Right atrium auricular region (tissue), 2 donors: Measurements from ENCODE around the gene AGXT2. TPM values are rescaled to one million over a fixed set of nuclear protein-coding genes. Genes with fewer than 3 reads are reported as not detected.

ENCODE experiments used
- DNase-seq: peaks from one replicate; pipeline ENCODE4 v3.0.0-alpha.2; 2019; ENCODE audit warnings: low spot score
- H3K27ac ChIP-seq, 2 donors: fragments of 200-600 bp; sonication (generic); 1 replicate in 1 of 2; 2 replicates in 1 of 2; pipeline ENCODE4 v1.5.1; 2016 to 2019
- H3K27me3 ChIP-seq, 2 donors: fragments of 200-600 bp; sonication (generic); one replicate each; pipeline versions ENCODE4 v1.5.1 to v1.6.0; 2017 to 2019
- H3K36me3 ChIP-seq: fragments of 200-600 bp; sonication (generic); one replicate; pipeline ENCODE4 v1.5.1; 2016
- H3K4me1 ChIP-seq, 2 donors: fragments of 200-600 bp; sonication (generic); one replicate each; pipeline versions ENCODE4 v1.5.1 to v1.6.0; 2017 to 2019
- H3K4me3 ChIP-seq, 2 donors: fragments of 200-600 bp; sonication (generic); 1 replicate in 1 of 2; 2 replicates in 1 of 2; pipeline ENCODE4 v1.5.1; 2017 to 2019; ENCODE audit warnings: mild to moderate bottlenecking in 1 of 2, moderate library complexity in 1 of 2
- H3K9me3 ChIP-seq, 2 donors: fragments of 200-600 bp; sonication (generic); one replicate each; pipeline ENCODE4 v1.5.1; 2019
- total RNA-seq, 2 donors: library from RNA; depleted of rRNA; stranded (reverse); fragments of >200 nt; gene quantifications; one replicate each; pipeline ENCODE4 v1.1.0, GENCODE V29; 2016
- TF ChIP-seq, protein P1 (sequence below), 2 donors: fragments of 200-600 bp; sonication (generic); IDR thresholded peaks; one replicate each; pipeline ENCODE4 v1.5.1; 2019; ENCODE audit warnings: antibody characterized with exemption in 2 of 2

AGXT2 gene
- total RNA-seq, 2 donors from 2014 or later = not detected

GRCh38 chr5:35061211-35061770 lies 13.5 kb upstream of the AGXT2 start:
- H3K4me1 ChIP-seq = no peaks in the 10 kb centered on the region
- no peaks in the 10 kb centered on the region for H3K9me3 ChIP-seq
- no peak overlapping the region for H3K27ac ChIP-seq
- DNase-seq = no peak
- TF ChIP-seq, protein P1, sequence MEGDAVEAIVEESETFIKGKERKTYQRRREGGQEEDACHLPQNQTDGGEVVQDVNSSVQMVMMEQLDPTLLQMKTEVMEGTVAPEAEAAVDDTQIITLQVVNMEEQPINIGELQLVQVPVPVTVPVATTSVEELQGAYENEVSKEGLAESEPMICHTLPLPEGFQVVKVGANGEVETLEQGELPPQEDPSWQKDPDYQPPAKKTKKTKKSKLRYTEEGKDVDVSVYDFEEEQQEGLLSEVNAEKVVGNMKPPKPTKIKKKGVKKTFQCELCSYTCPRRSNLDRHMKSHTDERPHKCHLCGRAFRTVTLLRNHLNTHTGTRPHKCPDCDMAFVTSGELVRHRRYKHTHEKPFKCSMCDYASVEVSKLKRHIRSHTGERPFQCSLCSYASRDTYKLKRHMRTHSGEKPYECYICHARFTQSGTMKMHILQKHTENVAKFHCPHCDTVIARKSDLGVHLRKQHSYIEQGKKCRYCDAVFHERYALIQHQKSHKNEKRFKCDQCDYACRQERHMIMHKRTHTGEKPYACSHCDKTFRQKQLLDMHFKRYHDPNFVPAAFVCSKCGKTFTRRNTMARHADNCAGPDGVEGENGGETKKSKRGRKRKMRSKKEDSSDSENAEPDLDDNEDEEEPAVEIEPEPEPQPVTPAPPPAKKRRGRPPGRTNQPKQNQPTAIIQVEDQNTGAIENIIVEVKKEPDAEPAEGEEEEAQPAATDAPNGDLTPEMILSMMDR (IDR thresholded peaks at IDR 0.05) = no peak
- H3K27me3 ChIP-seq = no peaks in the 10 kb centered on the region
- no peak overlapping the region for H3K4me3 ChIP-seq
- H3K36me3 ChIP-seq = no peaks in the 10 kb centered on the region

DNA sequence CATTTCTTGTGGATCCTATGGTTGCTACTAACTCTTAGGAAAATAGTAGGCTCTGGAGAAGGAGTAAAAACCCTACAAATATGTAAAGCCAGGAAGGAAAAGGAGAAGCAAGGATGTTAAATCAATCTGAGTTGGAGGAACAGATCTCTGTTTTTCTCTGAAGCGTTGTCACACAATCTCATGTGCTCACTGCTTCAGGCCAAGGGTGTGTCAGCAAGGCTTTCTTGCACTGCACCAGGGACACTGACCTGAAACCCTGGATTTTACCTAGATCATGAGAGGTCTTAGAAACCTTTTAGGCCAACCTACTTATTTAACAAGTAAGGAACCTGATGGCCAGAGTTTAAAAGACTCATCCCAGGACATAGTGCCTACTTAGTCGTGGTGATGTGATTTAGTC lies 12.5 kb upstream of the AGXT2 start:
- Histone ChIP-seq H3K4me1 (no peaks in the 10 kb centered on the region), H3K9me3 (no peaks in the 10 kb centered on the region)
- TF ChIP-seq, protein P1 (IDR thresholded peaks at IDR 0.05) = no peak

GRCh38 chr5:35059251-35059650 lies 11.5 kb upstream of the AGXT2 start:
- TF ChIP-seq, protein P1 (IDR thresholded peaks at IDR 0.05) = no peak
- Histone ChIP-seq H3K36me3 (no peaks in the 10 kb centered on the region), H3K9me3 (no peaks in the 10 kb centered on the region), H3K27me3 (no peaks in the 10 kb centered on the region), H3K4me1 (no peaks in the 10 kb centered on the region), H3K4me3 (no peak overlapping the region), H3K27ac (no peak overlapping the region)
- DNase-seq = no peak

More for the DNA sequence above, 12.5 kb upstream of the AGXT2 start:
- Histone ChIP-seq H3K36me3 (no peaks in the 10 kb centered on the region), H3K27ac (no peak overlapping the region), H3K4me3 (no peak overlapping the region), H3K27me3 (no peaks in the 10 kb centered on the region)
- no peak for DNase-seq

DNA sequence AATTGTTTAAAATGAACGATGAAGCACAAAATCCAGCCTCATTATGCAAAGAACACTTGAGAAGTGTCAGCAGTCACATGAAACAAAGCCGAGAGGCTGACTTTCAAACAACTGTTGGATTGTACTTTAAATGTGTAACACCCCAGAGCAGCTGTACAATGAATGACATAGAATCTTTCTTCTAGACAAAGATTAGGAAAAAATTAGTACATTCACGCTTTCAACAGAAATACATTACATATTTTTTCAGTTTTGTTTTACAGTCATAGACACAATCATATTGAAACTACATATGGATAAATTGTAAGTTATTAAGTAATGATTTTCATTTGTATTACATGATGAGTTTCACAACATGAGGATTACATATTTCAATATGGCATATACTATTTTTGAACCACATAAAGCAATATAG lies 10.6 kb upstream of the AGXT2 start:
- Histone ChIP-seq H3K9me3 (no peaks in the 10 kb centered on the region), H3K27ac (no peak overlapping the region), H3K4me3 (no peak overlapping the region), H3K4me1 (no peaks in the 10 kb centered on the region), H3K27me3 (no peaks in the 10 kb centered on the region), H3K36me3 (no peaks in the 10 kb centered on the region)
- TF ChIP-seq, protein P1 (IDR thresholded peaks at IDR 0.05) = no peak
- DNase-seq = no peak

DNA sequence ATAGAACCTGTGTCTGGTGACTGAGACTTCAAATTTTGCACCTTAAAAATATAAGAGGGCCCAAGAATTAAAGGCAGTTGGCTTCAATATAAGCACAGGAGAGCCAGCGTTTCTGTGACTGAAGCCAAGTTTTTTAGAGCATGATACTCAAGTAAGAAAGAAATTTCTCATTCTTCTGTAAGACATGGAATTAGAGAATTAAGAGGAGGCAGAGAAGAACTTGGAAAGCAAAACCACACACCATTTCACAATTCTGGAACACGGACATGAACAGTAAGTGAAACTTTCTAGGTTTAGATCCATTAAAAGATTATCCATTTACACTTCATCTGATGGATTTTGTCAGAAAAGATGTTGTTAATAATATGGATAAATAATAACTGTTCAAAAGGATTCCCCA lies 8.9 kb upstream of the AGXT2 start:
- Histone ChIP-seq H3K27me3 (no peaks in the 10 kb centered on the region), H3K36me3 (no peaks in the 10 kb centered on the region), H3K27ac (no peak overlapping the region), H3K9me3 (no peaks in the 10 kb centered on the region), H3K4me3 (no peak overlapping the region), H3K4me1 (no peaks in the 10 kb centered on the region)
- DNase-seq = no peak
- TF ChIP-seq, protein P1 (IDR thresholded peaks at IDR 0.05) = no peak

DNA sequence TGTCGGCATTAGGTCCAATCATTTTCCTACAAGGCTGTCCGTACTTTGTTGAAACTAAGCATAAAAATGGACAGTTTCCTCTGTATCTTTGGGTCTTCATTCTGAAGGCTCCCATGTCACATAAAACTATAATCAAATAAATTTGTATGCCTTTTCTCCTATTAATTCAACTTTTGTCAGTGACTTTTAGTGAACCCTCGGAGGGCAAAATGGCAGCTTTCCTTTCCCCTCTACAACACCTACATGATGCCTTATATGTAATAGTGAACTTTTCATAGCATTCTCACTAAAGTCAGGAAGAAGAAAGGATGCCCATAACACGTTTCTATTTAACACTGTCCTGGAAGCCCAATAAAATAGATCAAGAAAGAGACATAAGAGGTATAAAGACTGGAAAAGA lies 5.1 kb upstream of the AGXT2 start:
- H3K9me3 ChIP-seq = no peaks in the 10 kb centered on the region
- H3K36me3 ChIP-seq = no peaks in the 10 kb centered on the region
- H3K27ac ChIP-seq = no peak overlapping the region
- H3K27me3 ChIP-seq = no peaks in the 10 kb centered on the region
- H3K4me1 ChIP-seq = no peaks in the 10 kb centered on the region
- no peak overlapping the region for H3K4me3 ChIP-seq
- no peak for DNase-seq
- TF ChIP-seq, protein P1 (IDR thresholded peaks at IDR 0.05) = no peak
